GM19395 (cell line): Measurements from ENCODE around the gene UQCRHL.
"Not testable (repeated sequence)": the region's sequence is repeated elsewhere in the genome, so short reads cannot be mapped to it uniquely, and the experiment has no call there.

Source experiments
- ATAC-seq: cut with Tn5 transposase; IDR thresholded peaks from one replicate; pipeline ENCODE4 v1.9.1; 2021; ENCODE audit warnings: mild to moderate bottlenecking, moderate library complexity; ENCODE audit not compliant: unreplicated experiment

UQCRHL gene

GRCh38 chr1:15835741-15836510 is 28.5 kb upstream of the UQCRHL start:
- ATAC-seq, result peak; percentile 43

- peak; percentile 0 for ATAC-seq
These were observed 27.8 kb upstream of the UQCRHL start for GRCh38 chr1:15835205-15835740.

DNA sequence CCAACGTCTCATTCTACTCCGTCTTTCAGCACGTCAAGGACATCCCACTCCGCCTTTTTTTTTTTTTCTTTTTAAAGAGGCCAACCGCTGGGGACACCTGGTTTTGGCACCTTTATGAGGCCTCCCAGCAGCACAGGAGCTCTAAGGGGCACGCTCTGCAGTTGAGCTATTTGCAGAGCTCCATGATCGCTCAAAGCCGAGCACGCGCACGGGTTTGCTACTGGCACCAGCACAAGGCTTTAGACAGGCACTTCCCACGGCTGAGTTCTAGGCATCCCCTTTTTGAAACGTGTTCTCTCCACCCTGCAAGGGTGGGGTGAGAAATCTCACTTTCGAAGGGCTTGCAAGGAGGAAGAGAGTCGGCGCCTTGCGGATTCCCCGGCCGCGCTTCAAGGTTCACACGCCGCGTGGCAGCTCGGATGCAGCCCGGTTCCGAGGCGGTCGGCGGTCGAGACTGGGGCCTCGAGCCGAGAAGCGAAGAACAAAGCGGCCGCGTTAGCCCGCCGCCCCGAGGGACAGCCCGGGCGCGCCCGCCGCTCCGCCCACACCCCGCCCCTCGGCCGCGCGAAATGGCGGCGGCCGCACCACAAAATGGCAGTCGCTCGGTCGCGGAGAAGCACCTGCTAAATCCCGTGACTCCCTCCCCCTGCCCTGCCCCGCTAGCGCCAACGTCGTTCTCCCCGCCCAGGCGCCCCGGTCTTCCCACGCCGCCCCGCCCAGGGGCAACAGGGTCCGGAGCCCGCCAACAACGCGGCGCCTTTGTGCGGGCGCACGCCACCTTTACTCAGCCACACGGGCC is 27.2 kb upstream of the UQCRHL start:
- peak; percentile 48 for ATAC-seq

DNA sequence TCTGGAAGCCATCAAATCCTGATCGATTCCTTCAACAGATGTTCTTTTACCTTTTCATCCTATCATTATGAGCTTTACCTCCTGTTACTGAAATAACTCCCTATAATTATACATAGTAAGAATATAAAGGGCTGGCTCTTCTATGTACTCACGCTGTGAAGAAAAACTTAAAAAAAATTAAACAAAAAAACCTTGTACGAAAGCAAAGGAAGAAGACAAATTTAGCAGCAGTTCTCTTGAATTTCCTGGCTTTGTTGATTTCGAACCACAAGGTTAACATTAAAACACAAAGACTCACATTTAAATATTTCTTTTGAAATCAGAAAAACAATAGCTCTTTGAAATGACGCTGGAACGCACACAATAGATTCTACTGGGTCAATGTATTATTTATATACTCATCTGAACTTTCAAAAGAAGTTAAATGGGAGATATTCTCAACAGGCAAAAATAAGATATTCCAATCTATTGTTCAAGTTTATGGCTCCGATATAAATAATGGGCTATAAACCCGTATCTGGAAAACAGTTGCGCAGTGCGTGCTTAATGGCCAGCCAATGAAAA is 26.5 kb upstream of the UQCRHL start:
- no peak for ATAC-seq

DNA sequence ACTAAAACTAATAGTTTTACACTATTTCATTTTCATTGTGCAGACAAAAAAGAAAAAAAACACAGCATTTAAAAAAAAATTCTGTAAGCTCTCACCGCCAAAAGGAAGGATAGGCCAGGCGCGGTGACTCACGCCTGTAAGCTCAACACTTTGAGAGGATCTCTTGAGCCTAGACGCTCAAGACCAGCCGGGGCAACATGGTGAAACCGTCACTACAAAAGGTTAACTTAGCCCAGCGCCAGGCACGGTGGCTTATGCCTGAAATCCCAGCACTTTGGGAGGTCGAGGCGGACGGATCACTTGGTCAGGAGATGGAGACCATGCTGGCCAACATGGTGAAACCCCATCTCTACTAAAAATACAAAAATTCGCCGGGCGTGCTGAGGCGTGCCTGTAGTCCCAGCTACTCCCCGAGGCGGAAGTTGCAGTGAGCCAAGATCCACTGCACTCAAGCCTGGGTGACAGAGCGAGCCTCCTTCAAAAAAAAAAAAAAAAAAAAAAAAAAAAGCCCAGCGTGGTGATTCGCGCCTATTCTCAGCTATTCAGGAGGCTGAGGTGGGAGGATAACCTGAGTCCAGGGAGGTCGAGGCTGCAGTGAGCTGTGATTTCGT is 25.7 kb upstream of the UQCRHL start:
- ATAC-seq, result no peak

- ATAC-seq, result no peak
These were observed 22.8 kb upstream of the UQCRHL start for GRCh38 chr1:15830258-15830657.

- not testable (repeated sequence) for ATAC-seq
These were observed 21.5 kb upstream of the UQCRHL start for GRCh38 chr1:15828931-15829330.

- not testable (repeated sequence) for ATAC-seq
These were observed 20.1 kb upstream of the UQCRHL start for GRCh38 chr1:15827567-15827966.

DNA sequence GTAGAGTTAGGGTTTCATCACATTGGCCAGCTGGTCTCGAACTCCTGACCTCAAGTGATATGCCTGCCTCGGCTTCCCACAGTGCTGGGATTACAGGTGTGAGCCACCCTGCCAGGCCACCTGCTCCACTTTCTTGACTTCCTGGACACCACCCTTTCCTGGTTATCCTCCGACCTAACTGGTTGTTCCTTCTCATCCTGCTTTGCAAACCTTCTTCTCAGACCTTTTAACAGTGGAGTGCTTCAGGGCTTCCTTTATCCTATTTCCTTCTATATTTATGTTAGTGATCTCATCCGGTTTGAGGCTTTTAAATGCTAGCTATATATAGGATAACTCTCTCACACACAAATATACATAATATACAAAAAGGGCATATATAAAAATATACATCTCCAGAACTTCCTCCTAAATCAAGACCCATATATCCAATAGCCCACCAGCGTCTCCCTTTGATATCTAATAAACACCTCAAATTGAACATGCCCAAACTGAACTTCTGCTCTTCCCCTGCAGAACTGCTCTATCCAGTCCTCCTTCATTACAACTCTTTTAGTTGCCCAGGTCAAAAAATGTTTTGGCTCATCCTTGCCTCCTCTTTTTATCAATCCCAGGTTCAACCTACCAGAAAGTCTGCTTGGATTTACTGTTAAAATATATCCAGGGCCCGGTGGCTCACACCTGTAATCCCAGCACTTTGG is 19.5 kb upstream of the UQCRHL start:
- ATAC-seq, result no peak

DNA sequence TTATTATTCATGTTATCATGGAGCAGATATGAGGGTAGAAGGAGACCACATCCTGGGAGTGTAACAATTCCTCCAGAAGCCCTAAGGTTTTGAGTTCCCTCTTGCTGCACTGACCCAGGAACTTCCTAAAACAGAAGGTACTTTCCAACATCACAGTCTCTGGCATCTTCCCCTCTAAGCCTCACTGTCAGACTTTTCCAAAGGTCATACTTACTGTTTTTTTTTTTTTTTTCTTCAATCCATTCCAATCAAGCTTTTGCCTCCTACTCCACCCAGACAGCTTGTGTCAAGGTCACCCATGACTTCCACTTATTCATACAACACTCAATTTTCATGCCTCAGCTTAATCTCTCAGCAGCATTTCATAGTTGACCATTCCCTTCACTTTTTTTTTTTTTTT is 18.4 kb upstream of the UQCRHL start:
- no peak for ATAC-seq

- no peak for ATAC-seq
These were observed 13.0 kb upstream of the UQCRHL start for GRCh38 chr1:15820478-15820877.

DNA sequence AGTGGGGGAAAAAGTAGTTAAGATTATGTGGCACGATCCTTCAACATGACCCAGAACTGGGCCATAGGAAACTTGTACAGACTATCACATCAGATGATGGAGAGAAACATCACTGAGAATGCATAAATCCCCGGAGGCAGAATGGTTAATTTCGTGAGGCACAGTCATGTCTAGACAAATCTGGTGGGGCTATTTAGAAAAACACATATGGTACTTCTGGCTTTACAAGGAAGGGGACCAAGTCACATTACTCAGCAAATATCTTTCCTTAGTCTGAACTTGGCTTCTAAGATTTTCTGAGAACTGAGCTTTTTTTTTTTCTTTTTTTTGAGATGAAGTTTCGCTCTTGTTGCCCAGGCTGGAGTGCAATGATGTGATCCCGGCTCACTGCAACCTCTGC is 9.2 kb upstream of the UQCRHL start:
- ATAC-seq, result no peak

DNA sequence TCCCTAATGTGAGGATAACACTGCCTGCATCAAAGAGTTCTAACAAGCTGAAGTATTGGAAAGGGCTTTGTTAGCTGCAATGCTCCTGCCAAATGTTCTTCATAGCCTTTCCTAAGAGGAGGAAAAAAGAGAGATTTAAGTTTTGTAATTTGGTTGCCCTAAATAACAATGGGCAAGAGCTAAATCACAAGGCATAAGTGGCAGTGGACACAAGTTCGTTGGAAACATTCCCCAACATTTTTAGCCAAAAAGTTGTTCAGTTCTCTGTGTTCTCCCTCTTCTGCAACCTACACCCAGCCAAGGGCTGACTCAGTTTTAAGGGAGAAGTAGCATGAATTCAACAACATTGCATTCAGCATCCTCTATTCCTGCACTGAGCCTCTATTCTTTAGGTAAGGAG is 2.6 kb upstream of the UQCRHL start:
- ATAC-seq, result no peak

DNA sequence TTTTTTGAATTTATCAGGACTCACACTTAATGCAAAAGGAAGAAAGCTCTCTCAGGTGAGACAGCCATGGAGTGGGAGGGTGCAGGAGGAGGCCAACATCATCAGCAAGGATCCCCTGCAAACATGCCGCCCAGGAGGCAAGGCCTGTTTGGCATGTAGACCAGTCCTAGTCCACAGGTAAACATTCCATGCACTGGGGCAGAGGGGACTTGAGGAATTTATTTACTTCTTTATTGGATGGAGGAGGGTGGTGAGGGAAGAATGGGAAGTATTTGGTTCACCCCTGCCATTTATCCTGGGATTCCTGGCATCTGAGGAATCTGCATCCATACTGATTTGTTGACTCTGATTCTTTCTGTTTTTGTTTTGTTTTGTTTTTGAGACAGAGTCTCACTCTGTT is 1.5 kb upstream of the UQCRHL start:
- no peak for ATAC-seq

GRCh38 chr1:15807121-15807520 is 328 bp downstream of the UQCRHL start:
- no peak for ATAC-seq

GRCh38 chr1:15804060-15804459 is 3.4 kb downstream of the UQCRHL start:
- no peak for ATAC-seq

DNA sequence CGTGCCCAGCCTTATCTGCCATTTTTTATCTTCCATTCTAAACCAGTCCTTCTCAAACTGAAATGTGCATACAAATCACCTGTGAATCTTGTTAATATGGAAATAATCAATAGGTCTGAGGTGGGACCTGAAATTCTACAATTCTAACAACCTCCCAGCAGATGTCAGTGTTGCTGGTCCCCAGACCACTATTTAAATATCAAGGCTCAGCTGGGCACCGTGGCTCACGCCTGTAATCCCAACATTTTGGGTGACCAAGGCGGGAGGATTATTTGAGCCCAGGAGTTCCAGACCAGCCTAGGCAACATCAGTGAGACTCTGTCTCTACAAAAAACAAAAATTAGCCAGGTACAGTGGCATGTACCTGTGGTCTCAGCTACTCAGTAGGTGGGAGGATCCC is 4.1 kb downstream of the UQCRHL start:
- ATAC-seq, result no peak

- ATAC-seq, result no peak
These were observed 5.0 kb downstream of the UQCRHL start for GRCh38 chr1:15802234-15802965.

- no peak for ATAC-seq
These were observed 7.3 kb downstream of the UQCRHL start for GRCh38 chr1:15799928-15800835.
